SK-N-MC (cell line): ENCODE data around the gene ARMH3.

Experiments
- EZH2 ChIP-seq: fragments of 200-600 bp; sonication (generic); IDR thresholded peaks from one replicate; pipeline ENCODE4 v1.6.1; 2017; ENCODE audit warnings: antibody characterized with exemption
- FOXP2 ChIP-seq: optimal IDR thresholded peaks from 2 replicates; pipeline ENCODE3; 2011; ENCODE audit warnings: mild to moderate bottlenecking, moderate library complexity; ENCODE audit not compliant: insufficient read depth; ENCODE audit errors: extremely low read length, control extremely low read depth
- POLR2AphosphoS5 ChIP-seq: IDR thresholded peaks from 2 replicates; pipeline ENCODE4 v1.6.1; 2012; ENCODE audit warnings: mild to moderate bottlenecking, low read depth, low read length, borderline replicate concordance

DNA sequence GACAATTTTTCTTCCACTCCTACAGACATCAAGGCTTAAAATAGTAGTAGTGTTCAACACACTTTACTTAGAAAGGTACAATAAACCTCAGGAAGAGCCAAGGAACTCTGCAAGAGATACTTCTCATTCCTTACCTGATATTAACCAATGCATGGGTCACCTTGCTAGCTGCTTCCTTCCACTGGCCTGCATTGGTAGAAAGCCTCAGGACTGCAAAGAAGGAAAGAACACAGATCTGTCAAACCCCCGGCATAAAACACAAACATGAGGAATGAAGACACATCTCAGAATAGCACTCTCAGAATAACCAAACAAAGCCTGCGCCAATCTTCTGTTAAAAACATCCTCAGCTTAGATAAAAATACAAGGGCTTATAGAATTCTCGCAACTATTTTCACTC, 116.2 kb downstream of the ARMH3 start:
- TF ChIP-seq POLR2AphosphoS5 (no peak), EZH2 (no peak), FOXP2 (no peak)
